HK-2 (cell line): Measurements from ENCODE around the gene PRADC1.
A peak's percentile ranks its signal among the peaks of the same experiment; 100 is the strongest.
"Not testable (repeated sequence)": the region's sequence is repeated elsewhere in the genome, so short reads cannot be mapped to it uniquely, and the experiment has no call there.

Experiments used
- DNase-seq: peaks from one replicate; pipeline ENCODE4 v3.0.0-alpha.2; 2018; ENCODE audit not compliant: unreplicated experiment

The PRADC1 gene

DNA sequence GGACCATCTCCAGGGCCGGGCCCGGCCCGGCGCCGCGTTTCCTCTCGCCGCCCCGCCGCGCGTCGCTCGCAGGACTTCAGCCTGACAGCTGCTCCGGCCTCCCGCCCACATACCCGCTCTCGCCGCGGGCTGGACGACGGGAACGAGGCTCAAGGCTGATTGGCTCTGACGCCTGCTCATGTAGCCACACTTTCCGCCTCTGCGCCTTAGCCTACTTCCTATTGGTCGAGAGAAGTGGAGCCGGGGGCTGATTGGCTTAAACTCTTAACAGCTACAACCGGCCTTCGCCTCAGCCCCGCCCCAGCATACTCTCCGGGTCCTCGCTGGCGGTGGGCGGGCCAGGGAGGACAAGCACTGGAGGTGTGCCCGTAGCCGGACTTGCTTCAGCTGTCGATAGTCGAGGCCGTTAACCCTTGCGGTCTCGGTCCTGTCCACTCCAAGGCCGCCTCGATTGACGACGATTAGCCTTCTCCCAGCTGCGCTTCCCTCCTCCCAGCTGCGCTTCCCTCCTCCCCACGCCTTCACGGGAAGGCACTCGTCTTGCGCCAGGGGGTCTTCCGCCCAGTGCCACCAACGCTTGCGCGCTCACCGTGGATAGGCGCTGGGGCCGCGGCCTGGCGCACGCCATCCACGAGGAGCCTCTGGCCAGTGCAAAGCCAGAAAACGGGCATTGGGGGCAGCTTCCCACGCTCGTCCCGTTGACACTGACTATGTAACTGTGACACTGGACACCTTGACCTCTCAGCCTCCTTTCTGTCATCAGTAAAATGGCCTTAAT lies at the start of gene PRADC1:
PRADC1 (minus strand) TSS at position 86 of the 778 bp plus-strand sequence; CDS start at position 7, 79 bp downstream.
- peak; percentile 99 for DNase-seq

- DNase-seq = no peak
Measured at GRCh38 chr2:73281244-73281643, 48.2 kb upstream of the PRADC1 start.

- no peak for DNase-seq
Measured at GRCh38 chr2:73279852-73280251, 46.8 kb upstream of the PRADC1 start.

- no peak for DNase-seq
Measured at GRCh38 chr2:73272270-73272669, 39.2 kb upstream of the PRADC1 start.

GRCh38 chr2:73269686-73270465 lies 36.8 kb upstream of the PRADC1 start:
- DNase-seq = no peak

- no peak for DNase-seq
Measured at GRCh38 chr2:73268830-73269685, 36.0 kb upstream of the PRADC1 start.

DNA sequence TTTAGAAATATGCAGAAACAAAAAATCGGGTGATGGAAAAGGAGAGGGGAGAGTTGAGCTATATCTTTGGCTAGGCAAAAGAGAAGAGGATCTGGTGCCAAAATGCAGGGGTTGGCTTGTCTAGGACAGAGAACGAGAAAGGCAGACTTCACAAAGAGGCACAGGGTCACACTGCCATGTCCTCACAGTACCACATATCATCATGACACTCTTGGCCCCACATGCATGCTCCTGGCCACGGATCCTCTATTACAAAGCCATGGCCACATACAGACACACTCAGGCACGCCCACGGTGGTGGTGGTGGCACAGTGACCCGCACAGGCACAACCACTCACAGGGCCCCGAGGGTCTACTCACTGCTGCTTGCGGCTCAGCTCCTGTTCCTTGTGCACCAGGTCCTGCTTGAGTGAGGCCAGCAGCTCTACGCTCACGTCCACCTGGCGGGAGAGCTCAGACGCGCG lies 35.4 kb upstream of the PRADC1 start:
- DNase-seq = no peak

- no peak for DNase-seq
Measured at GRCh38 chr2:73267008-73267407, 34.0 kb upstream of the PRADC1 start.

DNA sequence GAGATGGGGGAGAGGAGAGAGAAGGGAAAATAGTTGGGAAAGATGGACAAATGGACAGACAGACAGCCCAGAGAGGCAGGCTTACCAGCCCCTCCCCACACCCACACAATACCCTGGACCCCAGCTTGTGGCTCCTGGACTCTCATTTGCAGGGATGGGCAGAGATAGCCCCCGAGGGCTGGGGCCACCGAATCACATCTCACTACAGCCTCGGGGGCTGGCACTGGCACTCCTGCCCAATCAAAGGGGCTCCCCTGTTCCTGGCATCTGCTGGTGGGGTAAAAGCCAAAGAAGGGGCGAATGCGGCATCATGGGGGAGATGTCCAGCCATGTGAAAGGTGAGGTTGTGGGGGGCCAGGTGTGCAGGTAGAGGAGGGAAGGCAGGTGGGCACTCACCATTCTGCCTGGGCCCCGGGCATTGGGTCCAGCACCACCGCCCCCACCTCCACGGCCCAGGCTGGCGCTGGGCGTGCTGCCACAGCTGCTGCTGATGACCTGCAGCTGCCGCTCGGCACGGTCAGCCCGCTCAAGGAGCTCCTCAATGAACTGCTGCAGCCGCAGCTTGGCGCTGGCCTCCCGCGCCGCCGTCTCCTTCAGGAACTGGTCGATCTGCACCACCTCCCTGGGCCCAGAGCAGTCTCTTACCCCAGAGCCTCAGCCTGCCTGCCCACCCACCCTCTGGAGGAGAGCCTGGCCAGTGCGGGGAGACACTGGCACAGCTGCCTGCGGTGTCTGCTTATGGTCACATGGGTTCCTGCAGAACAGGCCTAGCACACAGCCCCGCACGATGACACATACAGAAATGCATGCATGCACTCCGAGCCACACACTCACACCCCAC lies 33.2 kb upstream of the PRADC1 start:
- no peak for DNase-seq

GRCh38 chr2:73265298-73266060 lies 32.4 kb upstream of the PRADC1 start:
- DNase-seq = no peak

- DNase-seq = no peak
Measured at GRCh38 chr2:73264783-73265182, 31.7 kb upstream of the PRADC1 start.

DNA sequence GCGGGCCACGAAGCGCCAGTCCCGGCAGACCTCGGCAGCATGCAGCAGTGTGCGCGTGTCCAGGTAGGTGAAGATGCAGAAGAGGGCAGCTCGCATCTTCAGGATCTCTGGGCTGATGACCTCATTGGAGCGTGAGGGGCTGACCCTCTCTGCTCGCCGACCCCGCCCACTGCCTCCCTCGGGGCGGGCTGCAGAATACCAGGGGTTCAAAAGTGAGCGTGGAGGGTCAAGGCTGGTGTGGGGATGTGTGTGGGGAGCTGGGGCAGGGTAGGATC lies 31.2 kb upstream of the PRADC1 start:
- no peak for DNase-seq

DNA sequence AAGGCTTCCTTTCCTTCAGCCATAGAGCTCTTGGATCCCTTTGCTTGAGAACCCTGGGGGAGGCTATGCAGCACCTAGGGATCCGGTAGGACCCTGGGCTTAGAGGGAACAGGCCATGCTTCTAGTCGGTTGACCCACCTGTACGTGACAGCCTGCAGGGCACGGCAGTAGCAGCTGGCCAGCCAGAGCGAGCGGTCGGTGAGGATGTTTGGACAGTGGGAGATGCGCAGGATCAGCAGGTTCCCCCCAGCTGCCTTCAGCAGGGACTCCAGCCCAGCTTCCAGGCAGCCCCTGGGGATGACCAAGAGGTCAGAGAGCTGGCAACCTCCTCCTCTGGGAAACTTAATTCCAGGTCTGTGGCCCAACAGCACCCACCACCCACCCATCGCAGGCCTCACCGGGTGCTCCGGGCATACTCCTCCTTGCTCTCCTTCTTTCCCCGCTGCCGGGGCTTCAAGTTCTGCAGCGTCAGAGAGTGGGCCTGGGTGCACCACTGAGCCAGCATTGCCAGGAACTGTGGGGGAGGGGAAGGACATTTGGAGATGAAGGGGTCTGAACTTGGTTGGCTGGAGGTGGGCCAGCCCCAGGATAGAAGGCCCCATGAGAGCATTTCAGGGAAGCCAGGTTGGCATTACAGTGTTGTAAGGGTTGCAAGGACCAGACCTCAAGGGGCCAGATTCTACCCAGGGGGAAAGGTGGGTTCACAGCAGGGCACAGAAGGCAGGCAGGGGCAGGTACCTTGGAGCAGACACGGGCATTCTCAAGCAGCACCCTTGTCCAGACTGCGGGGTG lies 30.7 kb upstream of the PRADC1 start:
- no peak for DNase-seq

DNA sequence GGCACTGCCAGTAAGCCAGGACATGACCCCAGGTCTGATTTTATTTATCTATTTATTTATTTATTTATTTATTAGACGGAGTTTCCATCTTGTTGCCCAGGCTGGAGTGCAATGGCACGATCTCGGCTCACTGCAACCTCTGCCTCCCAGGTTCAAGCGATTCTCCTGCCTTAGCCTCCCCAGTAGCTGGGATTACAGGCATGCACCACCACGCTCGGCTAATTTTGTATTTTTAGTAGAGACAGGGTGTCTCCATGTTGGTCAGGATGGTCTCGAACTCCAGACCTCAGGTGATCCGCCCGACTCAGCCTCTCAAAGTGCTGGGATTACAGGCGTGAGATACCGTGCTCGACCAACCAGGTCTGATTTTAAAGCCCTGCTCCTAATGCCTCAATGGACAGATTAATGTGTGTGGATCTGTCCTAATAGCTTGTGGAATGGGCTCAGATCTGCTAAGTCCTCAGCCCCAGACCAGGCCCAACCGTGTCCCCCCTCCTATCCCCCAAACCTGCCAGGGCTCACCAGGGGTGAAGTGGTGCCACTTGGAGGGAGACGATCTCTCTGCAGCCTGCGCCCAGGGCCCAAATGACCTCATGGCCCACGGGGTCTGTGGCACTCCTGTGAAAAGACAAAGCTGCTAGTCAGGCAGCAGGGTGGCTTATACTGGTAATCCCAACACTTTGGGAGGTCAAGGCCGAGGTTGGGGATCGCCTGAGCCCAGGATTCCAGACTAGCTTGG lies 29.8 kb upstream of the PRADC1 start:
- not testable (repeated sequence) for DNase-seq

DNA sequence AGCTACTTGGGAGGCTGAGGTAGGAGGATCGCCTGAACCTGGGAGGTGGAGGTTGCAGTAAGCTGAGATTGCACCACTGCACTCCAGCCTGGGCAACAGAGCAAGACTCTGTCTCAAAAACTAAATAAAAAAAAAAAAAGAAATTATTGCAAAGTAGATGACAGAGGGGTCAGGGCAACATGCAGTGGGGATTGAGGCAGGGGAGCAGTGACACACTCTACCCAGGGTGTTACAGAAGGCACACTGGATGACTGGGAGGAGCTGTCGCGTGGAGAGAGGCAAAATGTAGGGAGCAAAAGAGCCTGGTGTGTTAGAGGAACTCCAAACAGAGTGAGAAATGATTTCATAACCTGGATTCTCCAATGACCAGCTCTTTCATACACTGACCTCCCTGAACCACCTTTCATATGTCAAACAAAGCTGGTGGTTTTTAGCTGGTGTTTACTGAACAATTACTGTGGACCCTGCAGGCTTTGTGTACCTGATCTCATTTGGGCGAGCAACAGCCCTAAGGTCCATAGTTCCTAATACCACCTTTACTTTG lies 29.1 kb upstream of the PRADC1 start:
- DNase-seq = no peak

- no peak for DNase-seq
Measured at GRCh38 chr2:73260338-73260984, 27.4 kb upstream of the PRADC1 start.

GRCh38 chr2:73259704-73260337 lies 26.8 kb upstream of the PRADC1 start:
- DNase-seq = no peak

- DNase-seq = no peak
Measured at GRCh38 chr2:73259276-73259675, 26.2 kb upstream of the PRADC1 start.
